Right lobe of liver (tissue), 6 donors: ENCODE measurements around the gene DDX39A. TPM values are rescaled to one million over a fixed set of nuclear protein-coding genes. Genes with fewer than 3 reads are reported as not detected.
"Not testable (repeated sequence)": the region's sequence is repeated elsewhere in the genome, so short reads cannot be mapped to it uniquely, and the experiment has no call there.

ENCODE experiments used
- ATAC-seq, 4 donors: fragments of 200-7000 bp; cut with Tn5 transposase; one replicate each; pipeline ENCODE4 v1.9.1; 2020; ENCODE audit warnings: mild to moderate bottlenecking in 4 of 4, moderate library complexity in 4 of 4
- DNase-seq, 3 donors: peaks; one replicate each; pipeline ENCODE4 v3.0.0-alpha.2; 2020
- H3K27ac ChIP-seq, 3 donors: fragments of 200-600 bp; one replicate each; pipeline ENCODE4 v1.8.0; 2022
- H3K27me3 ChIP-seq, 2 donors: fragments of 200-600 bp; one replicate each; pipeline ENCODE4 v1.8.0; 2022
- H3K36me3 ChIP-seq, 4 donors: fragments of 200-600 bp; sonication (generic) in 1 of 4; one replicate each; pipeline versions ENCODE4 v1.5.1 to v1.8.0; 2017 to 2022; ENCODE audit warnings: control low read depth in 1 of 4
- H3K4me1 ChIP-seq, 4 donors: fragments of 200-600 bp; sonication (generic) in 1 of 4; one replicate each; pipeline versions ENCODE4 v1.5.1 to v1.8.0; 2017 to 2022; ENCODE audit warnings: control low read depth in 1 of 4
- H3K4me3 ChIP-seq, 3 donors: fragments of 200-600 bp; one replicate each; pipeline ENCODE4 v1.8.0; 2022
- H3K9me3 ChIP-seq, 4 donors: fragments of 200-600 bp; sonication (generic) in 1 of 4; one replicate each; pipeline versions ENCODE4 v1.5.1 to v1.8.0; 2017 to 2022; ENCODE audit warnings: control low read depth in 1 of 4
- POLR2A ChIP-seq: fragments of 450-650 bp; IDR thresholded peaks from one replicate; pipeline ENCODE4 v1.6.1; 2017; ENCODE audit warnings: antibody characterized with exemption, mild to moderate bottlenecking
- WGBS: methylation state at CpG from one replicate; pipeline ENCODE4 v1.1.6; 2018; ENCODE audit warnings: low coverage, low lambda C conversion rate; ENCODE audit not compliant: insufficient coverage; ENCODE audit errors: missing lambda C conversion rate; 5-methylcytosine and 5-hydroxymethylcytosine counted together
- intact Hi-C, 2 donors: fragments of 100-400 bp; cut with DNase I; formaldehyde crosslinking; loops; one replicate each; pipeline versions ENCODE4 v1.11.2 to v1.14.1; 2022
- total RNA-seq, 6 experiments: library from RNA; depleted of rRNA in 2 of 6; stranded (reverse); fragments of >200 nt in 2 of 6; fragmentation: NEBNext Ultra II Directional in 3 of 6; extraction: Animal tissue kit (Norgen Biotek cat#: 25700) in 3 of 6; gene quantifications; one replicate each; pipeline versions ENCODE4 v1.1.0 to v1.2.4, GENCODE V29; 2016 to 2023
- TF ChIP-seq, protein P1 (sequence below), 4 donors: fragments of 200-600 bp in 3 of 4; fragments of 450-650 bp in 1 of 4; IDR thresholded peaks; one replicate each; pipeline versions ENCODE4 v1.5.1 to v1.8.0; 2016 to 2022; ENCODE audit warnings: antibody characterized with exemption in 4 of 4, mild to moderate bottlenecking in 2 of 4
- donor health status: DM: no; HTN: yes; CAD: no.
- donor health status: DM: no; HTN: no; CAD: no.
- donor health status: DM: no; HTN: no; CAD: no.
- donor health status: DM: no; HTN: yes; CAD: no.
- donor health status: DM: no; HTN: yes; CAD: no.

Gene DDX39A
- total RNA-seq, 6 experiments from 2014 or later = 12.9 to 34.5 (median 24.6) TPM

DNA sequence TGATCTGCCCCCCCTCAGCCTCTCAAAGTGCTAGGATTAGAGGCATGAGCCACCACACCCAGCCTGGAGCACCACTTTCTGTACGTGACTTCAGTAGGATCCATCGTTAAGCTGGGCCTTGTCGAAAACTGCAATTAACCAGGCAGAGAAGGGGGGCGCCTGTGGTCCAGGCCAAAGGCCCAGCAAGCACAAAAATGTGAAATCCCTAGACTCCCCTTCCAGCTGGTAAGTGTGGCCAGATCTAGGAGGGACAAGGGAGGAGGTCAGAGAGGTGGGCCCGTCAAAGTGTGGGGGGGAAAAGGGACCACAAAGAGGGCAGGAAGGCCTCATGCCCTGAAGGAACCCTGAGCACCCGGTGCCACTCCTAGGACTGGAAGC, 13.8 kb downstream of the DDX39A start:
- TF ChIP-seq, protein P1, sequence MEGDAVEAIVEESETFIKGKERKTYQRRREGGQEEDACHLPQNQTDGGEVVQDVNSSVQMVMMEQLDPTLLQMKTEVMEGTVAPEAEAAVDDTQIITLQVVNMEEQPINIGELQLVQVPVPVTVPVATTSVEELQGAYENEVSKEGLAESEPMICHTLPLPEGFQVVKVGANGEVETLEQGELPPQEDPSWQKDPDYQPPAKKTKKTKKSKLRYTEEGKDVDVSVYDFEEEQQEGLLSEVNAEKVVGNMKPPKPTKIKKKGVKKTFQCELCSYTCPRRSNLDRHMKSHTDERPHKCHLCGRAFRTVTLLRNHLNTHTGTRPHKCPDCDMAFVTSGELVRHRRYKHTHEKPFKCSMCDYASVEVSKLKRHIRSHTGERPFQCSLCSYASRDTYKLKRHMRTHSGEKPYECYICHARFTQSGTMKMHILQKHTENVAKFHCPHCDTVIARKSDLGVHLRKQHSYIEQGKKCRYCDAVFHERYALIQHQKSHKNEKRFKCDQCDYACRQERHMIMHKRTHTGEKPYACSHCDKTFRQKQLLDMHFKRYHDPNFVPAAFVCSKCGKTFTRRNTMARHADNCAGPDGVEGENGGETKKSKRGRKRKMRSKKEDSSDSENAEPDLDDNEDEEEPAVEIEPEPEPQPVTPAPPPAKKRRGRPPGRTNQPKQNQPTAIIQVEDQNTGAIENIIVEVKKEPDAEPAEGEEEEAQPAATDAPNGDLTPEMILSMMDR (IDR thresholded peaks at IDR 0.05) = no peak
- no peak for TF ChIP-seq POLR2A
- H3K4me3 ChIP-seq = peak overlapping the region in 1 of 3 donors; percentile 45
- intact Hi-C loops = no loop called here
- H3K27ac ChIP-seq = no peak overlapping the region
- WGBS = 90% methylated on average over 2 of the region's 6 CpGs
- peaks cover 0 to 54% (median 21%) of the 10 kb centered on the region in 4 donors for H3K36me3 ChIP-seq
- no peaks in the 10 kb centered on the region for H3K27me3 ChIP-seq
- H3K4me1 ChIP-seq = peaks cover 0 to 3% (median 0%) of the 10 kb centered on the region in 4 donors
- H3K9me3 ChIP-seq = no peaks in the 10 kb centered on the region
- DNase-seq = no peak
- ATAC-seq = no peak

DNA sequence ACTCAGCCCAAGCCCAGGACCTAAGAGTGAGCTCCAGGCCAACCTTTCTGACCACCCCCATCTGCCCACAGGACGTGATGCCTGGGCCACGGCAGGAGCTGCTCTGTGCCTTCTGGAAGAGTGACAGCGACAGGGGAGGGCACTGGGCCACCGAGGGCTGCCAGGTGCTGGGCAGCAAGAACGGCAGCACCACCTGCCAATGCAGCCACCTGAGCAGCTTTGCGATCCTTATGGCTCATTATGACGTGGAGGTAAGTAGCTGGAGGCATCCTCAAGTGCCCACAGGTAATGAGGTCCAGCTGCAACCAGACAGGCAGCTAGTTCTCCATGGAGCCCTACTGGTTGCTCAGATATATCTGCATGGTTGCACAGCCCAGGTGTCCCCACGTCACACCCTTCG, 14.8 kb downstream of the DDX39A start:
- intact Hi-C loops = no loop called here
- ATAC-seq (no peak), DNase-seq (no peak)
- Histone ChIP-seq H3K36me3 (peaks cover 0 to 44% (median 12%) of the 10 kb centered on the region in 4 donors), H3K27ac (no peak overlapping the region), H3K27me3 (no peaks in the 10 kb centered on the region), H3K4me3 (no peak overlapping the region), H3K4me1 (peaks cover 0 to 3% (median 0%) of the 10 kb centered on the region in 4 donors), H3K9me3 (no peaks in the 10 kb centered on the region)
- no peak for TF ChIP-seq POLR2A
- TF ChIP-seq, protein P1 (IDR thresholded peaks at IDR 0.05) = no peak
- WGBS = 100% methylated on average over 2 of the region's 9 CpGs

GRCh38 chr19:14403145-14403930, 15.8 kb downstream of the DDX39A start:
- peaks cover 0 to 34% (median 6%) of the 10 kb centered on the region in 4 donors for H3K36me3 ChIP-seq
- 97% methylated on average over 13 of the region's 15 CpGs for WGBS
- H3K27ac ChIP-seq, H3K27me3 ChIP-seq, H3K9me3 ChIP-seq, DNase-seq, ATAC-seq, H3K4me3 ChIP-seq, intact Hi-C loops, H3K4me1 ChIP-seq: not testable (repeated sequence)

GRCh38 chr19:14402332-14403144, 16.6 kb downstream of the DDX39A start:
- H3K4me1 ChIP-seq = peaks cover 0 to 3% (median 0%) of the 10 kb centered on the region in 4 donors
- no peaks in the 10 kb centered on the region for H3K27me3 ChIP-seq
- no peak overlapping the region for H3K27ac ChIP-seq
- DNase-seq (no peak), ATAC-seq (peak in 1 of 4 donors; percentile 27)
- TF ChIP-seq, protein P1 (IDR thresholded peaks at IDR 0.05) = no peak
- no peak for TF ChIP-seq POLR2A
- intact Hi-C loops = no loop called here
- H3K9me3 ChIP-seq = no peaks in the 10 kb centered on the region
- WGBS = 78% methylated on average over 12 of the region's 26 CpGs
- H3K4me3 ChIP-seq = no peak overlapping the region
- peaks cover 0 to 26% (median 2%) of the 10 kb centered on the region in 4 donors for H3K36me3 ChIP-seq
